ENCODE results near the gene HLF. TPM values are rescaled to one million over a fixed set of nuclear protein-coding genes. Genes with fewer than 3 reads are reported as not detected.

The HLF gene
- total and polyA plus RNA-seq, 4 donors: 8.0 to 59.3 (median 24.6) TPM

GRCh38 chr17:55288356-55289105, 23.8 kb downstream of the HLF start:
- H3K4me3 ChIP-seq (ENCODE audit: low read depth in 1 of 3, low read length in 3 of 3): no peak overlapping the region
- peaks cover 0 to 23% (median 12%) of the 10 kb centered on the region in 4 donors for H3K36me3 ChIP-seq (ENCODE audit: control insufficient read depth in 4 of 4, insufficient read depth in 3 of 4, low read depth in 1 of 4, low read length in 3 of 4)
- no peaks in the 10 kb centered on the region for H3K9me3 ChIP-seq (ENCODE audit: control insufficient read depth in 4 of 4, low read length in 3 of 4)
- no peak for DNase-seq (ENCODE audit: low spot score)
- TF ChIP-seq, protein P1, sequence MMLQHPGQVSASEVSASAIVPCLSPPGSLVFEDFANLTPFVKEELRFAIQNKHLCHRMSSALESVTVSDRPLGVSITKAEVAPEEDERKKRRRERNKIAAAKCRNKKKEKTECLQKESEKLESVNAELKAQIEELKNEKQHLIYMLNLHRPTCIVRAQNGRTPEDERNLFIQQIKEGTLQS (IDR thresholded peaks at IDR 0.05): no peak
- TF ChIP-seq YY1 (IDR thresholded peaks at IDR 0.05) (no peak), RXRA (IDR thresholded peaks at IDR 0.05) (no peak), EGR1 (IDR thresholded peaks at IDR 0.05; ENCODE audit: low read depth in 2 of 2) (no peak), FOXA1 (IDR thresholded peaks at IDR 0.05) (no peak), JUND (IDR thresholded peaks at IDR 0.05) (no peak)
- H3K4me1 ChIP-seq (ENCODE audit: control insufficient read depth in 4 of 4, insufficient read depth in 4 of 4, low read length in 3 of 4): peaks cover 14 to 55% (median 40%) of the 10 kb centered on the region in 4 donors
- no peak overlapping the region for H3K9ac ChIP-seq (ENCODE audit: low read depth in 1 of 2, low read length in 2 of 2)
- peak overlapping the region; percentile 90 to 96 for H3K27ac ChIP-seq (ENCODE audit: low read depth in 1 of 2, low read length in 2 of 2)
- WGBS: 88% methylated on average over 7 of the region's 7 CpGs
- no peaks in the 10 kb centered on the region for H3K27me3 ChIP-seq (ENCODE audit: control insufficient read depth in 4 of 4, insufficient read depth in 4 of 4, low read length in 3 of 4)

DNA sequence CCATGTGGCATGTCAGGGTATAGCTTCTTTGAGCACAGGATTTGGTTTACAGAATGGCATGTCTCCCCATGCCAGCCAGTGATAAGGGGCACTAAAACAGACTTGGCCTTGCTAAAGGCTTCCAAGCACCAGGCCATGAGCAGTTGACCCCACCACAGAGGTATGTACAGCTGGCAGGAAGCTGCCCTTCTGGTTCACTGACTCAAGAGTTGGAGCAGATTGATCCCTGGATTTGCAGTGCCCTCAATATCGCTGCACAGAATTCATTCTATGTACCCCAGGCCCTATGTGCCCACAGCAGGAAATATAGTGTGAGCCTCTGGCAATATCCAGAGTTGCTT, 24.3 kb downstream of the HLF start:
- WGBS: 95% methylated on average over 1 of the region's 1 CpG
- Histone ChIP-seq H3K9ac (ENCODE audit: low read depth in 1 of 2, low read length in 2 of 2) (no peak overlapping the region), H3K4me3 (ENCODE audit: low read depth in 1 of 3, low read length in 3 of 3) (no peak overlapping the region), H3K4me1 (ENCODE audit: control insufficient read depth in 4 of 4, insufficient read depth in 4 of 4, low read length in 3 of 4) (peaks cover 10 to 51% (median 36%) of the 10 kb centered on the region in 4 donors), H3K27me3 (ENCODE audit: control insufficient read depth in 4 of 4, insufficient read depth in 4 of 4, low read length in 3 of 4) (no peaks in the 10 kb centered on the region), H3K36me3 (ENCODE audit: control insufficient read depth in 4 of 4, insufficient read depth in 3 of 4, low read depth in 1 of 4, low read length in 3 of 4) (peaks cover 0 to 23% (median 12%) of the 10 kb centered on the region in 4 donors), H3K9me3 (ENCODE audit: control insufficient read depth in 4 of 4, low read length in 3 of 4) (no peaks in the 10 kb centered on the region), H3K27ac (ENCODE audit: low read depth in 1 of 2, low read length in 2 of 2) (no peak overlapping the region)
- TF ChIP-seq, protein P2, sequence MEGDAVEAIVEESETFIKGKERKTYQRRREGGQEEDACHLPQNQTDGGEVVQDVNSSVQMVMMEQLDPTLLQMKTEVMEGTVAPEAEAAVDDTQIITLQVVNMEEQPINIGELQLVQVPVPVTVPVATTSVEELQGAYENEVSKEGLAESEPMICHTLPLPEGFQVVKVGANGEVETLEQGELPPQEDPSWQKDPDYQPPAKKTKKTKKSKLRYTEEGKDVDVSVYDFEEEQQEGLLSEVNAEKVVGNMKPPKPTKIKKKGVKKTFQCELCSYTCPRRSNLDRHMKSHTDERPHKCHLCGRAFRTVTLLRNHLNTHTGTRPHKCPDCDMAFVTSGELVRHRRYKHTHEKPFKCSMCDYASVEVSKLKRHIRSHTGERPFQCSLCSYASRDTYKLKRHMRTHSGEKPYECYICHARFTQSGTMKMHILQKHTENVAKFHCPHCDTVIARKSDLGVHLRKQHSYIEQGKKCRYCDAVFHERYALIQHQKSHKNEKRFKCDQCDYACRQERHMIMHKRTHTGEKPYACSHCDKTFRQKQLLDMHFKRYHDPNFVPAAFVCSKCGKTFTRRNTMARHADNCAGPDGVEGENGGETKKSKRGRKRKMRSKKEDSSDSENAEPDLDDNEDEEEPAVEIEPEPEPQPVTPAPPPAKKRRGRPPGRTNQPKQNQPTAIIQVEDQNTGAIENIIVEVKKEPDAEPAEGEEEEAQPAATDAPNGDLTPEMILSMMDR (IDR thresholded peaks at IDR 0.05; ENCODE audit: low read depth, low read length, missing input control): no peak
- no peak for TF ChIP-seq REST (IDR thresholded peaks at IDR 0.05)
- no peak for TF ChIP-seq NR2F2 (IDR thresholded peaks at IDR 0.05)
- TF ChIP-seq HNF4A (conservative IDR thresholded peaks at IDR 0.05): no peak
- TF ChIP-seq FOXA1 (IDR thresholded peaks at IDR 0.05): no peak
- TF ChIP-seq RXRA (IDR thresholded peaks at IDR 0.05): no peak
- TF ChIP-seq RAD21 (IDR thresholded peaks at IDR 0.05): no peak
- TF ChIP-seq YY1 (IDR thresholded peaks at IDR 0.05): no peak
- TF ChIP-seq SP1 (IDR thresholded peaks at IDR 0.05): no peak
- no peak for TF ChIP-seq JUND (IDR thresholded peaks at IDR 0.05)
- TF ChIP-seq, protein P3, sequence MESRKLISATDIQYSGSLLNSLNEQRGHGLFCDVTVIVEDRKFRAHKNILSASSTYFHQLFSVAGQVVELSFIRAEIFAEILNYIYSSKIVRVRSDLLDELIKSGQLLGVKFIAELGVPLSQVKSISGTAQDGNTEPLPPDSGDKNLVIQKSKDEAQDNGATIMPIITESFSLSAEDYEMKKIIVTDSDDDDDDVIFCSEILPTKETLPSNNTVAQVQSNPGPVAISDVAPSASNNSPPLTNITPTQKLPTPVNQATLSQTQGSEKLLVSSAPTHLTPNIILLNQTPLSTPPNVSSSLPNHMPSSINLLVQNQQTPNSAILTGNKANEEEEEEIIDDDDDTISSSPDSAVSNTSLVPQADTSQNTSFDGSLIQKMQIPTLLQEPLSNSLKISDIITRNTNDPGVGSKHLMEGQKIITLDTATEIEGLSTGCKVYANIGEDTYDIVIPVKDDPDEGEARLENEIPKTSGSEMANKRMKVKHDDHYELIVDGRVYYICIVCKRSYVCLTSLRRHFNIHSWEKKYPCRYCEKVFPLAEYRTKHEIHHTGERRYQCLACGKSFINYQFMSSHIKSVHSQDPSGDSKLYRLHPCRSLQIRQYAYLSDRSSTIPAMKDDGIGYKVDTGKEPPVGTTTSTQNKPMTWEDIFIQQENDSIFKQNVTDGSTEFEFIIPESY (IDR thresholded peaks at IDR 0.05): no peak
- TF ChIP-seq FOXA2 (IDR thresholded peaks at IDR 0.05): no peak
- TF ChIP-seq HNF4G (IDR thresholded peaks at IDR 0.05): no peak
- no peak for TF ChIP-seq GABPA (IDR thresholded peaks at IDR 0.05 in 1 of 2, conservative IDR thresholded peaks at IDR 0.05 in 1 of 2)
- no peak for TF ChIP-seq EGR1 (IDR thresholded peaks at IDR 0.05; ENCODE audit: low read depth in 2 of 2)
- TF ChIP-seq, protein P1 (IDR thresholded peaks at IDR 0.05): no peak
- DNase-seq (ENCODE audit: low spot score): no peak

Data from liver (tissue), 9 donors.